Neural cell (in vitro differentiated cells): ENCODE results near the gene RAC2. TPM values are rescaled to one million over a fixed set of nuclear protein-coding genes. Genes with fewer than 3 reads are reported as not detected.

Experiments
- H2AFZ ChIP-seq: fragments of 200-600, 300-800 bp; sonication (generic), shearing (Covaris generic); 2 replicates; pipeline ENCODE4 v1.6.0; 2014; ENCODE audit warnings: low read depth, mild to moderate bottlenecking, antibody characterized with exemption, low read length, moderate library complexity
- H3F3A ChIP-seq: fragments of 200-600 bp; shearing (Covaris generic); 2 replicates; pipeline ENCODE4 v1.6.1; 2016; ENCODE audit warnings: mild to moderate bottlenecking, moderate library complexity, mixed read lengths, antibody characterized with exemption, low read length; ENCODE audit not compliant: insufficient read depth, poor library complexity, severe bottlenecking
- H3K27ac ChIP-seq: fragments of 200-600, 300-800 bp; sonication (generic), shearing (Covaris generic); 2 replicates; pipeline ENCODE4 v1.5.1; 2014; ENCODE audit warnings: mild to moderate bottlenecking, low read length, moderate library complexity
- H3K27me3 ChIP-seq: fragments of 300-800, 200-600 bp; sonication (generic), shearing (Covaris generic); 2 replicates; pipeline ENCODE4 v1.6.0; 2014; ENCODE audit warnings: mild to moderate bottlenecking, low read depth, low read length, moderate library complexity; ENCODE audit not compliant: insufficient read depth
- H3K36me3 ChIP-seq: fragments of 300-800, 200-600 bp; sonication (generic), shearing (Covaris generic); 2 replicates; pipeline ENCODE4 v1.5.1; 2014; ENCODE audit warnings: mild to moderate bottlenecking, antibody characterized with exemption, low read length, moderate library complexity; ENCODE audit not compliant: insufficient read depth
- H3K4me2 ChIP-seq: fragments of 300-800, 200-600 bp; sonication (generic), shearing (Covaris generic); 2 replicates; pipeline ENCODE4 v1.6.0; 2014; ENCODE audit warnings: mild to moderate bottlenecking, low read length
- H3K4me3 ChIP-seq: fragments of 300-800, 200-600 bp; sonication (generic), shearing (Covaris generic); 2 replicates; pipeline ENCODE4 v1.5.1; 2014; ENCODE audit warnings: mild to moderate bottlenecking, low read length, moderate library complexity
- H3K79me2 ChIP-seq: fragments of 200-600 bp; shearing (Covaris generic); replicated peaks from 2 replicates; pipeline ENCODE4 v1.6.0; 2014; ENCODE audit warnings: mild to moderate bottlenecking, low read length, moderate library complexity; ENCODE audit not compliant: insufficient read depth
- H3K9ac ChIP-seq: fragments of 300-800, 200-600 bp; sonication (generic), shearing (Covaris generic); 2 replicates; pipeline ENCODE4 v1.6.1; 2016; ENCODE audit warnings: mild to moderate bottlenecking, low read length, mixed read lengths
- H3K9me2 ChIP-seq: fragments of 200-600 bp; shearing (Covaris generic); 2 replicates; pipeline ENCODE4 v1.6.1; 2016; ENCODE audit warnings: mild to moderate bottlenecking, low read length, mixed read lengths; ENCODE audit not compliant: insufficient read depth
- H3K9me3 ChIP-seq: fragments of 200-600, 300-800 bp; sonication (generic), shearing (Covaris generic); 2 replicates; pipeline ENCODE4 v1.6.1; 2016; ENCODE audit warnings: mild to moderate bottlenecking, mixed run types, low read length, moderate library complexity, mixed read lengths
- H4K20me1 ChIP-seq: fragments of 200-600 bp; shearing (Covaris generic); 2 replicates; pipeline ENCODE4 v1.6.1; 2016; ENCODE audit warnings: mild to moderate bottlenecking, mixed run types; ENCODE audit not compliant: insufficient read depth
- EP300 ChIP-seq: fragments of 450-650 bp; conservative IDR thresholded peaks from 2 replicates; pipeline ENCODE4 v1.6.1; 2014; ENCODE audit warnings: antibody characterized with exemption, mild to moderate bottlenecking, moderate library complexity; ENCODE audit not compliant: poor library complexity, severe bottlenecking
- EZH2 ChIP-seq: fragments of 200-600, 300-800 bp; shearing (Covaris generic), sonication (generic); IDR thresholded peaks from 2 replicates; pipeline ENCODE4 v1.6.1; 2014; ENCODE audit warnings: antibody characterized with exemption, low read length, borderline replicate concordance, mild to moderate bottlenecking; ENCODE audit not compliant: insufficient read depth, poor library complexity, severe bottlenecking
- MXI1 ChIP-seq: fragments of 450-650 bp; conservative IDR thresholded peaks from 2 replicates; pipeline ENCODE4 v1.6.1; 2014; ENCODE audit warnings: antibody characterized with exemption, mild to moderate bottlenecking; ENCODE audit not compliant: poor library complexity, severe bottlenecking
- POLR2AphosphoS5 ChIP-seq: IDR thresholded peaks from 2 replicates; pipeline ENCODE4 v1.6.1; 2012
- RAD21 ChIP-seq: fragments of 450-650 bp; conservative IDR thresholded peaks from 2 replicates; pipeline ENCODE4 v1.6.1; 2014; ENCODE audit warnings: antibody characterized with exemption, mild to moderate bottlenecking, moderate library complexity
- SMC3 ChIP-seq: fragments of 450-650 bp; conservative IDR thresholded peaks from 2 replicates; pipeline ENCODE4 v1.6.1; 2014; ENCODE audit warnings: antibody characterized with exemption, mild to moderate bottlenecking, moderate library complexity; ENCODE audit not compliant: poor library complexity
- TAF1 ChIP-seq: IDR thresholded peaks from 2 replicates; pipeline ENCODE4 v1.6.1; 2012; ENCODE audit warnings: low read depth
- polyA plus RNA-seq: library from polyadenylated mRNA; depleted of rRNA; stranded (reverse); fragments of >200 nt; gene quantifications from 2 replicates; pipeline ENCODE4 v1.2.3, GENCODE V29; 2014
- TF ChIP-seq, protein P1 (sequence below): fragments of 450-650 bp; IDR thresholded peaks from 2 replicates; pipeline ENCODE4 v1.5.1; 2014; ENCODE audit warnings: antibody characterized with exemption, mild to moderate bottlenecking, moderate library complexity; ENCODE audit not compliant: poor library complexity, severe bottlenecking
- TF ChIP-seq, protein P2 (sequence below): IDR thresholded peaks from 2 replicates; pipeline ENCODE4 v1.6.1; 2012; ENCODE audit warnings: borderline replicate concordance

The RAC2 gene
- polyA plus RNA-seq, 1 donor from 2014 or later, result not detected

- H2AFZ ChIP-seq, result no peak overlapping the region
- no peak overlapping the region for H3K4me2 ChIP-seq
- no peaks in the 10 kb centered on the region for H4K20me1 ChIP-seq
- no peaks in the 10 kb centered on the region for H3K36me3 ChIP-seq
- H3K9me3 ChIP-seq, result no peaks in the 10 kb centered on the region
- H3K9me2 ChIP-seq, result no peaks in the 10 kb centered on the region
- no peaks in the 10 kb centered on the region for H3F3A ChIP-seq
- TF ChIP-seq RAD21 (no peak), EP300 (no peak), POLR2AphosphoS5 (no peak)
- H3K27me3 ChIP-seq, result no peaks in the 10 kb centered on the region
- no peaks in the 10 kb centered on the region for H3K79me2 ChIP-seq
- no peak overlapping the region for H3K27ac ChIP-seq
- H3K9ac ChIP-seq, result no peak overlapping the region
- no peak overlapping the region for H3K4me3 ChIP-seq
Measured at GRCh38 chr22:37279331-37280181, 35.5 kb upstream of the RAC2 start.

GRCh38 chr22:37278261-37278660 lies 34.2 kb upstream of the RAC2 start:
- H3K4me2 ChIP-seq, result no peak overlapping the region
- H3K79me2 ChIP-seq, result no peaks in the 10 kb centered on the region
- no peak overlapping the region for H3K4me3 ChIP-seq
- no peak overlapping the region for H2AFZ ChIP-seq
- no peaks in the 10 kb centered on the region for H3K9me3 ChIP-seq
- TF ChIP-seq POLR2AphosphoS5, result no peak
- no peak for TF ChIP-seq EP300
- no peak for TF ChIP-seq RAD21
- TF ChIP-seq, protein P1, sequence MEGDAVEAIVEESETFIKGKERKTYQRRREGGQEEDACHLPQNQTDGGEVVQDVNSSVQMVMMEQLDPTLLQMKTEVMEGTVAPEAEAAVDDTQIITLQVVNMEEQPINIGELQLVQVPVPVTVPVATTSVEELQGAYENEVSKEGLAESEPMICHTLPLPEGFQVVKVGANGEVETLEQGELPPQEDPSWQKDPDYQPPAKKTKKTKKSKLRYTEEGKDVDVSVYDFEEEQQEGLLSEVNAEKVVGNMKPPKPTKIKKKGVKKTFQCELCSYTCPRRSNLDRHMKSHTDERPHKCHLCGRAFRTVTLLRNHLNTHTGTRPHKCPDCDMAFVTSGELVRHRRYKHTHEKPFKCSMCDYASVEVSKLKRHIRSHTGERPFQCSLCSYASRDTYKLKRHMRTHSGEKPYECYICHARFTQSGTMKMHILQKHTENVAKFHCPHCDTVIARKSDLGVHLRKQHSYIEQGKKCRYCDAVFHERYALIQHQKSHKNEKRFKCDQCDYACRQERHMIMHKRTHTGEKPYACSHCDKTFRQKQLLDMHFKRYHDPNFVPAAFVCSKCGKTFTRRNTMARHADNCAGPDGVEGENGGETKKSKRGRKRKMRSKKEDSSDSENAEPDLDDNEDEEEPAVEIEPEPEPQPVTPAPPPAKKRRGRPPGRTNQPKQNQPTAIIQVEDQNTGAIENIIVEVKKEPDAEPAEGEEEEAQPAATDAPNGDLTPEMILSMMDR, result no peak
- TF ChIP-seq, protein P2, sequence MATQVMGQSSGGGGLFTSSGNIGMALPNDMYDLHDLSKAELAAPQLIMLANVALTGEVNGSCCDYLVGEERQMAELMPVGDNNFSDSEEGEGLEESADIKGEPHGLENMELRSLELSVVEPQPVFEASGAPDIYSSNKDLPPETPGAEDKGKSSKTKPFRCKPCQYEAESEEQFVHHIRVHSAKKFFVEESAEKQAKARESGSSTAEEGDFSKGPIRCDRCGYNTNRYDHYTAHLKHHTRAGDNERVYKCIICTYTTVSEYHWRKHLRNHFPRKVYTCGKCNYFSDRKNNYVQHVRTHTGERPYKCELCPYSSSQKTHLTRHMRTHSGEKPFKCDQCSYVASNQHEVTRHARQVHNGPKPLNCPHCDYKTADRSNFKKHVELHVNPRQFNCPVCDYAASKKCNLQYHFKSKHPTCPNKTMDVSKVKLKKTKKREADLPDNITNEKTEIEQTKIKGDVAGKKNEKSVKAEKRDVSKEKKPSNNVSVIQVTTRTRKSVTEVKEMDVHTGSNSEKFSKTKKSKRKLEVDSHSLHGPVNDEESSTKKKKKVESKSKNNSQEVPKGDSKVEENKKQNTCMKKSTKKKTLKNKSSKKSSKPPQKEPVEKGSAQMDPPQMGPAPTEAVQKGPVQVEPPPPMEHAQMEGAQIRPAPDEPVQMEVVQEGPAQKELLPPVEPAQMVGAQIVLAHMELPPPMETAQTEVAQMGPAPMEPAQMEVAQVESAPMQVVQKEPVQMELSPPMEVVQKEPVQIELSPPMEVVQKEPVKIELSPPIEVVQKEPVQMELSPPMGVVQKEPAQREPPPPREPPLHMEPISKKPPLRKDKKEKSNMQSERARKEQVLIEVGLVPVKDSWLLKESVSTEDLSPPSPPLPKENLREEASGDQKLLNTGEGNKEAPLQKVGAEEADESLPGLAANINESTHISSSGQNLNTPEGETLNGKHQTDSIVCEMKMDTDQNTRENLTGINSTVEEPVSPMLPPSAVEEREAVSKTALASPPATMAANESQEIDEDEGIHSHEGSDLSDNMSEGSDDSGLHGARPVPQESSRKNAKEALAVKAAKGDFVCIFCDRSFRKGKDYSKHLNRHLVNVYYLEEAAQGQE, result no peak
- no peak for TF ChIP-seq SMC3
- no peak for TF ChIP-seq TAF1
- no peak for TF ChIP-seq EZH2
- no peak for TF ChIP-seq MXI1
- H4K20me1 ChIP-seq, result no peaks in the 10 kb centered on the region
- H3K27ac ChIP-seq, result no peak overlapping the region
- H3K9ac ChIP-seq, result no peak overlapping the region
- no peaks in the 10 kb centered on the region for H3K9me2 ChIP-seq
- no peaks in the 10 kb centered on the region for H3K36me3 ChIP-seq
- H3F3A ChIP-seq, result no peaks in the 10 kb centered on the region
- no peaks in the 10 kb centered on the region for H3K27me3 ChIP-seq
